Measurements from ENCODE around the gene SLC29A2.

SLC29A2 gene

DNA sequence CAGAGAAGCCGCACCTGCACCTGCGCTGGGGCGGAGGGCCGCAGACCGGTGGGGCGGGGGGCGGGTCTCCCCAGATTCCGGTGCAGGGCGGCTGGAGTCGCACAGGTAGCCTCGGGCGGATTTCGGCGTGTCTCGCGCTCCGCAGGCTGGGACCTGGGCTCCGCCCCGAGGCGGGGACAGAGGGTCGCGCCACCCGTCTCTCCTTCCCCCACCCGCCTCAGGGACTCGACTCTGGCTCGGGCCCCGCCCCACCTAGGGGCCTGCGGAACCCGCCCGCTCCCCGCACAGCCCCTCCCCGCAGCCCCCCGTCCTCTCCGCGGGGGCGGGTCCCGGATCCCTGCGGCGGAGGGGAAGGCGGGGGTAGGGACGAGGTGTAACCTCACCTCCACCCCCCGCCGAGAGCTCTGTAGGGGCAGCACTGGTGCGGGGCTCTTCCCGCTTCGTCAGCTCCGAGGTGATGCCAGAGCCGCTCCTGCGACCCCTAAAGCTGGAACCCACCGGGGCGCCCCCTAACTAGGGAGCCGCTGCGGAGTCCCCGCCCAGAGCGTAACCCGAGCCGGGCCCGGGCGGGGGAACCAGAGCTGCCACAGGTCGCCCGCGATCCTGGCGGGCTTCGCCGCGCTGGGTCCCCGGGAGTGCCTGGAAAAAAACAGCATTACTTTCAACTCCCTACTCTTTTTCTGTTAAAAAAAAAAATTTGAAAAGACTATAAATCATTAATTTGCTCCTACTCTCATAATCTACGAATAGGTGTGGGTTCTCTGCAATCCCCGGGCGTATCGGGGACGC lies at the start of gene SLC29A2 (continued):
- TF ChIP-seq GLIS2 (tag by site-specific recombination; IDR thresholded peaks at IDR 0.05) (peak; percentile 99), ZNF560 (tag by site-specific recombination; IDR thresholded peaks at IDR 0.05; ENCODE audit: borderline replicate concordance) (no peak), TCF7L2 (IDR thresholded peaks at IDR 0.05; ENCODE audit: borderline replicate concordance, low read depth, low read length) (no peak), ZFP3 (tag by site-specific recombination; IDR thresholded peaks at IDR 0.05; ENCODE audit: low read depth) (no peak), ZNF157 (tag by site-specific recombination; IDR thresholded peaks at IDR 0.05) (no peak), BCL11B (tag by site-specific recombination; IDR thresholded peaks at IDR 0.05; ENCODE audit: low read depth) (0 out of 2 replicates have a peak, but pooled peaks have one; percentile 40), IKZF3 (tag by site-specific recombination; IDR thresholded peaks at IDR 0.05) (peak; percentile 51), ZBTB20 (tag by site-specific recombination; IDR thresholded peaks at IDR 0.05) (no peak), ZNF133 (tag by site-specific recombination; IDR thresholded peaks at IDR 0.05) (no peak), ZSCAN23 (tag by site-specific recombination; IDR thresholded peaks at IDR 0.05) (no peak), OSR2 (tag by site-specific recombination; IDR thresholded peaks at IDR 0.05) (0 out of 2 replicates have a peak, but pooled peaks have one; percentile 1), ZSCAN30 (tag by site-specific recombination; IDR thresholded peaks at IDR 0.05) (no peak), WT1 (tag by site-specific recombination; IDR thresholded peaks at IDR 0.05) (no peak), KLF8 (tag by site-specific recombination; IDR thresholded peaks at IDR 0.05) (peak; percentile 81), ZNF600 (tag by site-specific recombination; IDR thresholded peaks at IDR 0.05) (no peak), ZNF792 (tag by site-specific recombination; IDR thresholded peaks at IDR 0.05) (no peak), ZNF514 (tag by site-specific recombination; IDR thresholded peaks at IDR 0.05) (no peak), ZNF621 (tag by site-specific recombination; IDR thresholded peaks at IDR 0.05) (no peak), ZNF423 (tag by site-specific recombination; IDR thresholded peaks at IDR 0.05) (peak; percentile 92), KLF10 (tag by site-specific recombination; IDR thresholded peaks at IDR 0.05) (peak; percentile 72), GLI2 (tag by site-specific recombination; IDR thresholded peaks at IDR 0.05; ENCODE audit: borderline replicate concordance, low read depth) (no peak), ZNF843 (tag by site-specific recombination; IDR thresholded peaks at IDR 0.05) (0 out of 2 replicates have a peak, but pooled peaks have one; percentile 0), ZNF248 (tag by site-specific recombination; IDR thresholded peaks at IDR 0.05) (no peak), ZNF366 (tag by site-specific recombination; conservative IDR thresholded peaks at IDR 0.05) (no peak)
- TF ChIP-seq, protein P1, sequence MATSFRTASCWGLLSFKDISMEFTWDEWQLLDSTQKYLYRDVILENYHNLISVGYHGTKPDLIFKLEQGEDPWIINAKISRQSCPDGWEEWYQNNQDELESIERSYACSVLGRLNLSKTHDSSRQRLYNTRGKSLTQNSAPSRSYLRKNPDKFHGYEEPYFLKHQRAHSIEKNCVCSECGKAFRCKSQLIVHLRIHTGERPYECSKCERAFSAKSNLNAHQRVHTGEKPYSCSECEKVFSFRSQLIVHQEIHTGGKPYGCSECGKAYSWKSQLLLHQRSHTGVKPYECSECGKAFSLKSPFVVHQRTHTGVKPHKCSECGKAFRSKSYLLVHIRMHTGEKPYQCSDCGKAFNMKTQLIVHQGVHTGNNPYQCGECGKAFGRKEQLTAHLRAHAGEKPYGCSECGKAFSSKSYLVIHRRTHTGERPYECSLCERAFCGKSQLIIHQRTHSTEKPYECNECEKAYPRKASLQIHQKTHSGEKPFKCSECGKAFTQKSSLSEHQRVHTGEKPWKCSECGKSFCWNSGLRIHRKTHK (tag by site-specific recombination; IDR thresholded peaks at IDR 0.05), result no peak
- TF ChIP-seq, protein P2, sequence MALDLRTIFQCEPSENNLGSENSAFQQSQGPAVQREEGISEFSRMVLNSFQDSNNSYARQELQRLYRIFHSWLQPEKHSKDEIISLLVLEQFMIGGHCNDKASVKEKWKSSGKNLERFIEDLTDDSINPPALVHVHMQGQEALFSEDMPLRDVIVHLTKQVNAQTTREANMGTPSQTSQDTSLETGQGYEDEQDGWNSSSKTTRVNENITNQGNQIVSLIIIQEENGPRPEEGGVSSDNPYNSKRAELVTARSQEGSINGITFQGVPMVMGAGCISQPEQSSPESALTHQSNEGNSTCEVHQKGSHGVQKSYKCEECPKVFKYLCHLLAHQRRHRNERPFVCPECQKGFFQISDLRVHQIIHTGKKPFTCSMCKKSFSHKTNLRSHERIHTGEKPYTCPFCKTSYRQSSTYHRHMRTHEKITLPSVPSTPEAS (tag by site-specific recombination; IDR thresholded peaks at IDR 0.05), result no peak
- TF ChIP-seq, protein P3, sequence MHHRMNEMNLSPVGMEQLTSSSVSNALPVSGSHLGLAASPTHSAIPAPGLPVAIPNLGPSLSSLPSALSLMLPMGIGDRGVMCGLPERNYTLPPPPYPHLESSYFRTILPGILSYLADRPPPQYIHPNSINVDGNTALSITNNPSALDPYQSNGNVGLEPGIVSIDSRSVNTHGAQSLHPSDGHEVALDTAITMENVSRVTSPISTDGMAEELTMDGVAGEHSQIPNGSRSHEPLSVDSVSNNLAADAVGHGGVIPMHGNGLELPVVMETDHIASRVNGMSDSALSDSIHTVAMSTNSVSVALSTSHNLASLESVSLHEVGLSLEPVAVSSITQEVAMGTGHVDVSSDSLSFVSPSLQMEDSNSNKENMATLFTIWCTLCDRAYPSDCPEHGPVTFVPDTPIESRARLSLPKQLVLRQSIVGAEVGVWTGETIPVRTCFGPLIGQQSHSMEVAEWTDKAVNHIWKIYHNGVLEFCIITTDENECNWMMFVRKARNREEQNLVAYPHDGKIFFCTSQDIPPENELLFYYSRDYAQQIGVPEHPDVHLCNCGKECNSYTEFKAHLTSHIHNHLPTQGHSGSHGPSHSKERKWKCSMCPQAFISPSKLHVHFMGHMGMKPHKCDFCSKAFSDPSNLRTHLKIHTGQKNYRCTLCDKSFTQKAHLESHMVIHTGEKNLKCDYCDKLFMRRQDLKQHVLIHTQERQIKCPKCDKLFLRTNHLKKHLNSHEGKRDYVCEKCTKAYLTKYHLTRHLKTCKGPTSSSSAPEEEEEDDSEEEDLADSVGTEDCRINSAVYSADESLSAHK (tag by site-specific recombination; IDR thresholded peaks at IDR 0.05), result no peak
- TF ChIP-seq, protein P4, sequence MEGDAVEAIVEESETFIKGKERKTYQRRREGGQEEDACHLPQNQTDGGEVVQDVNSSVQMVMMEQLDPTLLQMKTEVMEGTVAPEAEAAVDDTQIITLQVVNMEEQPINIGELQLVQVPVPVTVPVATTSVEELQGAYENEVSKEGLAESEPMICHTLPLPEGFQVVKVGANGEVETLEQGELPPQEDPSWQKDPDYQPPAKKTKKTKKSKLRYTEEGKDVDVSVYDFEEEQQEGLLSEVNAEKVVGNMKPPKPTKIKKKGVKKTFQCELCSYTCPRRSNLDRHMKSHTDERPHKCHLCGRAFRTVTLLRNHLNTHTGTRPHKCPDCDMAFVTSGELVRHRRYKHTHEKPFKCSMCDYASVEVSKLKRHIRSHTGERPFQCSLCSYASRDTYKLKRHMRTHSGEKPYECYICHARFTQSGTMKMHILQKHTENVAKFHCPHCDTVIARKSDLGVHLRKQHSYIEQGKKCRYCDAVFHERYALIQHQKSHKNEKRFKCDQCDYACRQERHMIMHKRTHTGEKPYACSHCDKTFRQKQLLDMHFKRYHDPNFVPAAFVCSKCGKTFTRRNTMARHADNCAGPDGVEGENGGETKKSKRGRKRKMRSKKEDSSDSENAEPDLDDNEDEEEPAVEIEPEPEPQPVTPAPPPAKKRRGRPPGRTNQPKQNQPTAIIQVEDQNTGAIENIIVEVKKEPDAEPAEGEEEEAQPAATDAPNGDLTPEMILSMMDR (tag by site-specific recombination; IDR thresholded peaks at IDR 0.05), result 0 out of 2 replicates have a peak, but pooled peaks have one; percentile 24
- TF ChIP-seq, protein P5, sequence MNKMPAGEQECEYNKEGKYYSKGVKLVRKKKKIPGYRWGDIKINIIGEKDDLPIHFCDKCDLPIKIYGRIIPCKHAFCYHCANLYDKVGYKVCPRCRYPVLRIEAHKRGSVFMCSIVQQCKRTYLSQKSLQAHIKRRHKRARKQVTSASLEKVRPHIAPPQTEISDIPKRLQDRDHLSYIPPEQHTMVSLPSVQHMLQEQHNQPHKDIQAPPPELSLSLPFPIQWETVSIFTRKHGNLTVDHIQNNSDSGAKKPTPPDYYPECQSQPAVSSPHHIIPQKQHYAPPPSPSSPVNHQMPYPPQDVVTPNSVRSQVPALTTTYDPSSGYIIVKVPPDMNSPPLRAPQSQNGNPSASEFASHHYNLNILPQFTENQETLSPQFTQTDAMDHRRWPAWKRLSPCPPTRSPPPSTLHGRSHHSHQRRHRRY (tag by site-specific recombination; IDR thresholded peaks at IDR 0.05), result no peak
- TF ChIP-seq, protein P6, sequence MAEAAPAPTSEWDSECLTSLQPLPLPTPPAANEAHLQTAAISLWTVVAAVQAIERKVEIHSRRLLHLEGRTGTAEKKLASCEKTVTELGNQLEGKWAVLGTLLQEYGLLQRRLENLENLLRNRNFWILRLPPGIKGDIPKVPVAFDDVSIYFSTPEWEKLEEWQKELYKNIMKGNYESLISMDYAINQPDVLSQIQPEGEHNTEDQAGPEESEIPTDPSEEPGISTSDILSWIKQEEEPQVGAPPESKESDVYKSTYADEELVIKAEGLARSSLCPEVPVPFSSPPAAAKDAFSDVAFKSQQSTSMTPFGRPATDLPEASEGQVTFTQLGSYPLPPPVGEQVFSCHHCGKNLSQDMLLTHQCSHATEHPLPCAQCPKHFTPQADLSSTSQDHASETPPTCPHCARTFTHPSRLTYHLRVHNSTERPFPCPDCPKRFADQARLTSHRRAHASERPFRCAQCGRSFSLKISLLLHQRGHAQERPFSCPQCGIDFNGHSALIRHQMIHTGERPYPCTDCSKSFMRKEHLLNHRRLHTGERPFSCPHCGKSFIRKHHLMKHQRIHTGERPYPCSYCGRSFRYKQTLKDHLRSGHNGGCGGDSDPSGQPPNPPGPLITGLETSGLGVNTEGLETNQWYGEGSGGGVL (tag by site-specific recombination; IDR thresholded peaks at IDR 0.05), result peak; percentile 98

All from HEK293 (cell line).